GM12801 (cell line): ENCODE measurements around the gene MIER3.

Experiments
- TF ChIP-seq, protein P1 (sequence below): IDR thresholded peaks from one replicate; pipeline ENCODE4 v1.5.1; 2011; ENCODE audit warnings: control low read depth; ENCODE audit not compliant: insufficient read length; ENCODE audit errors: extremely low read depth

The MIER3 gene

GRCh38 chr5:56893251-56893951, 58.5 kb downstream of the MIER3 start:
- TF ChIP-seq, protein P1, sequence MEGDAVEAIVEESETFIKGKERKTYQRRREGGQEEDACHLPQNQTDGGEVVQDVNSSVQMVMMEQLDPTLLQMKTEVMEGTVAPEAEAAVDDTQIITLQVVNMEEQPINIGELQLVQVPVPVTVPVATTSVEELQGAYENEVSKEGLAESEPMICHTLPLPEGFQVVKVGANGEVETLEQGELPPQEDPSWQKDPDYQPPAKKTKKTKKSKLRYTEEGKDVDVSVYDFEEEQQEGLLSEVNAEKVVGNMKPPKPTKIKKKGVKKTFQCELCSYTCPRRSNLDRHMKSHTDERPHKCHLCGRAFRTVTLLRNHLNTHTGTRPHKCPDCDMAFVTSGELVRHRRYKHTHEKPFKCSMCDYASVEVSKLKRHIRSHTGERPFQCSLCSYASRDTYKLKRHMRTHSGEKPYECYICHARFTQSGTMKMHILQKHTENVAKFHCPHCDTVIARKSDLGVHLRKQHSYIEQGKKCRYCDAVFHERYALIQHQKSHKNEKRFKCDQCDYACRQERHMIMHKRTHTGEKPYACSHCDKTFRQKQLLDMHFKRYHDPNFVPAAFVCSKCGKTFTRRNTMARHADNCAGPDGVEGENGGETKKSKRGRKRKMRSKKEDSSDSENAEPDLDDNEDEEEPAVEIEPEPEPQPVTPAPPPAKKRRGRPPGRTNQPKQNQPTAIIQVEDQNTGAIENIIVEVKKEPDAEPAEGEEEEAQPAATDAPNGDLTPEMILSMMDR: no peak

DNA sequence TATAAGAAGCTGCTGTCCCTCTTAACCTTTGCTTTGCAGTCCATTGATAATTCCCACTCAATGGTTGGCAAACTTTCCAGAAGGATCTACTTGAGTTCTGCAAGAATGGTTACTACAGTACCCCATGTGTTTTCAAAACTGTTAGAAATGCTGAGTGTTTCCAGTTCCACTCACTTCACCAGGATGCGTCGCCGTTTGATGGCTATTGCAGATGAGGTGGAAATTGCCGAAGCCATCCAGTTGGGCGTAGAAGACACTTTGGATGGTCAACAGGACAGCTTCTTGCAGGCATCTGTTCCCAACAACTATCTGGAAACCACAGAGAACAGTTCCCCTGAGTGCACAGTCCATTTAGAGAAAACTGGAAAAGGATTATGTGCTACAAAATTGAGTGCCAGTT, 70.4 kb downstream of the MIER3 start:
- TF ChIP-seq, protein P1: no peak

DNA sequence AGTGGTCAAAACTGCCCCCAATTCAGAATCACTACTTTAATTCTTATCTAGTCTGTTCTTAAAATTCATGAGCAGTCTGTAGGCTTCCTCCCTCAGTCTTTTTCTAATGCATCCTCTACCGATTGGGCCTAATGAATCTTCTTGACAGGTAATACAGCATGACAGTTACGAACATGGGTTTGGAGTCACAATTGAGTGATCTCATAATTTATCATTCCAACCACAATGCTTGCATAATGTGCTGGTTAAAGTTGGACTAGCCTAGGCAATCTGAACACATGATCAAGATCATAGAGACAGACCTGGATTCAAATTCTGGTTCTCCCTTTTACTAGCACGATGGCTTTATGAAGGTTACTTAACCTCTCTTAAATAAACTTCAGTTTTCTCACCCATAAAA, 75.6 kb downstream of the MIER3 start:
- TF ChIP-seq, protein P1: no peak

DNA sequence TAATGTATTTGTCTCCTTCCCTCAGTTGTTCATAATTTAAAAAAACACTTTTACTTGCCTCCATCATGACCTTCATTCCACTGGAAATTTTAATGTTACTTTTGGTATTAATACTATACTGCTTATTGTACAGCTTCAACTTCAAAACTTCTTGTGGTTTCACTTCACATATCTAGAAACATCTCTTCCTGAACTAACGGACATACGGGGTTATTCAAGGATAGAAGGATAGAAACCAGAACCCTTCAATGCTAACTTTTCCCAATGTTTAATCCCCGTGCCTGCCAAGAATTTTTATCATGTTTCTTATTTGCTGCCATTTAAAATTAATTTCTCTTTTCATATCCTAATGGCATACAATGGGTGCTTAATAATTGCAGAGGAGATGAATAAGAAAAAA, 78.9 kb downstream of the MIER3 start:
- TF ChIP-seq, protein P1: no peak

DNA sequence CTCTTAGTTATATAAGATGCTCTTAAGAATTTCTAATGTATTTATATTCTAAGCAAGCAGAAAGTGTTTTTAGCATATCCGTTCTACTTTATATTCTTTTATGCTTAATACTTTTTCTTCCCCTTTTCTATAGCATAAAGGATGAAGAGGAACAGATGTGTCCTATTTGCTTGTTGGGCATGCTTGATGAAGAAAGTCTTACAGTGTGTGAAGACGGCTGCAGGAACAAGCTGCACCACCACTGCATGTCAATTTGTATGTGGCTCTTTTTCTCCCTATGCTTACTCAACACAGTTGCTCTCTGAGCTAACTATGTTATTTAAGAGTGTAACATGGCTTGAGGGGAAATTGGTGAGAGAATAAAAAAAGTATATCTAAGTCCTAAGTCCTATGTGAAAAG, 80.1 kb downstream of the MIER3 start:
- TF ChIP-seq, protein P1: no peak
